ENCODE results near the gene ASCC1. TPM values are rescaled to one million over a fixed set of nuclear protein-coding genes. Genes with fewer than 3 reads are reported as not detected.

ASCC1 gene
- total and polyA plus RNA-seq, 2 of the 4 experiments (the other 2 are of a cell fraction), result 15.9 to 21.0 TPM

DNA sequence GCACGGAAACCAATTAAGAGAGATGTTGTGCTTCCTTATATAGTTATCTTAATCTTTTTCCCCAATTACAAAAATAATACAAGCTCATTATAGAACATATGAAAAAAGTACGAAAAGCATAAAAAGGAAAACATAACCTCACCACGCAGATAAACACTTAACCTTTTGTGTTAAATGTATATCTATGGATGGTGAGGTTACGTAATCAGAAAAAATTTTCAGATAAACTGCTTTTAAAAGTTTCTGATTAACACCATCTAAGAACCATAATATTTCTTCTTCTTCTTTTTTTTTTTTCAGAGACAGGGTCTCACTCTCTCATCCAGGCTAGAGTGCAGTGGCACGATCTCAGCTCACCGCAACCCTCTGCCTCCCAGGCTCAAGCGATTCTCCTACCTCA, 78.5 kb downstream of the ASCC1 start:
- BruUV-seq (replicated peaks), result no TSS peak
- Histone ChIP-seq H4K91ac (ENCODE audit: insufficient read depth, low read depth, low read length) (no peak overlapping the region), H2BK5ac (ENCODE audit: low read depth, low read length, poor library complexity, severe bottlenecking) (no peak overlapping the region), H3K79me1 (ENCODE audit: low read depth in 1 of 2, low read length in 2 of 2) (no peaks in the 10 kb centered on the region), H4K5ac (ENCODE audit: low read depth, low read length) (no peak overlapping the region), H3K27me3 (ENCODE audit: control insufficient read depth, insufficient read depth, low read length) (no peaks in the 10 kb centered on the region), H3K56ac (ENCODE audit: extremely low read depth, insufficient read depth, low read length) (no peak overlapping the region), H3K4me3 (ENCODE audit: insufficient read depth, low read depth, low read length) (no peak overlapping the region), H3K9ac (ENCODE audit: low read depth, low read length) (no peak overlapping the region), H3K23ac (ENCODE audit: low read depth, low read length) (no peak overlapping the region), H3K36me3 (ENCODE audit: control insufficient read depth, insufficient read depth, low read length) (no peaks in the 10 kb centered on the region; the same call in 1 of the 2 replicates), H3K27ac (ENCODE audit: insufficient read depth, low read length) (no peak overlapping the region), H2AK5ac (ENCODE audit: low read depth, low read length) (no peak overlapping the region), H3K14ac (replicated peaks; ENCODE audit: low read depth, low read length) (no peak overlapping the region), H3K4me2 (ENCODE audit: low read depth, low read length) (no peak overlapping the region), H2BK120ac (ENCODE audit: low read depth, low read length) (no peak overlapping the region), H4K8ac (ENCODE audit: low read depth in 2 of 2, low read length in 2 of 2) (no peak overlapping the region), H2BK15ac (ENCODE audit: low read depth, low read length) (no peak overlapping the region), H2BK20ac (ENCODE audit: low read depth, low read length) (no peak overlapping the region), H3K18ac (ENCODE audit: low read depth, low read length) (no peak overlapping the region), H3K9me1 (ENCODE audit: insufficient read depth, low read length) (no peaks in the 10 kb centered on the region), H2AK9ac (replicated peaks; ENCODE audit: low read depth, low read length, poor library complexity) (no peak overlapping the region), H4K20me1 (ENCODE audit: insufficient read depth, low read length) (no peaks in the 10 kb centered on the region; the same call in 1 of the 2 replicates), H3K4ac (ENCODE audit: low read depth, low read length) (no peak overlapping the region), H3K9me3 (ENCODE audit: control insufficient read depth, insufficient read depth, low read length) (no peaks in the 10 kb centered on the region; the same call in 1 of the 2 replicates), H3K4me1 (ENCODE audit: control insufficient read depth, insufficient read depth, low read length) (peaks cover 6% of the 10 kb centered on the region), H2AFZ (replicated peaks; ENCODE audit: low read length, poor library complexity) (no peak overlapping the region)
- CTCF ChIA-PET, result no interaction called here
- ATAC-seq (ENCODE audit: low read depth), result no peak
- no CpG with 5 or more reads among the region's 7 CpGs for WGBS, 2 experiments (ENCODE audit: extremely low coverage in 2 of 2, insufficient read length in 1 of 2)
- POLR2A ChIA-PET (ENCODE audit: unreplicated experiment), result no interaction called here
- no peak for TF ChIP-seq MAFK (IDR thresholded peaks at IDR 0.05; ENCODE audit: low read depth, low read length)
- peak; percentile 62 for TF ChIP-seq CEBPB (IDR thresholded peaks at IDR 0.05; ENCODE audit: low read depth, low read length)
- intact Hi-C loops (cut with micrococcal nuclease), result loop anchor here (5.0 kb wide), 1 partner anchor 40 kb away; no protein-coding TSS in a partner anchor
- in situ Hi-C loops (cut with MboI; ENCODE audit: low sequenced_read_pairs), result no loop called here
- dilution Hi-C loops (cut with HindIII; ENCODE audit: low sequenced_read_pairs, unreplicated experiment), result no loop called here
- no peak for DNase-seq

Measured in IMR-90 (cell line).